GM21447 (cell line): ENCODE data around the gene COL19A1.
A peak's percentile ranks its signal among the peaks of the same experiment; 100 is the strongest.

Experiments used
- ATAC-seq: cut with Tn5 transposase; IDR thresholded peaks from one replicate; pipeline ENCODE4 v1.9.1; 2021; ENCODE audit not compliant: unreplicated experiment

Gene COL19A1

GRCh38 chr6:70119218-70119835 lies 253.0 kb downstream of the COL19A1 start:
- no peak for ATAC-seq

GRCh38 chr6:70124443-70124842 lies 258.1 kb downstream of the COL19A1 start:
- peak; percentile 60 for ATAC-seq

- no peak for ATAC-seq
These were observed 258.7 kb downstream of the COL19A1 start for GRCh38 chr6:70124882-70125545.

- ATAC-seq = no peak
These were observed 259.2 kb downstream of the COL19A1 start for GRCh38 chr6:70125602-70126001.

- ATAC-seq = no peak
These were observed 263.0 kb downstream of the COL19A1 start for GRCh38 chr6:70129341-70129740.

GRCh38 chr6:70130865-70131264 lies 264.5 kb downstream of the COL19A1 start:
- no peak for ATAC-seq

GRCh38 chr6:70131528-70131927 lies 265.2 kb downstream of the COL19A1 start:
- ATAC-seq = peak; percentile 91

- no peak for ATAC-seq
These were observed 266.9 kb downstream of the COL19A1 start for GRCh38 chr6:70133246-70133645.

GRCh38 chr6:70134542-70134941 lies 268.2 kb downstream of the COL19A1 start:
- no peak for ATAC-seq

GRCh38 chr6:70135219-70136160 lies 269.1 kb downstream of the COL19A1 start:
- ATAC-seq = no peak

- ATAC-seq = no peak
These were observed 270.6 kb downstream of the COL19A1 start for GRCh38 chr6:70136996-70137395.

GRCh38 chr6:70140496-70140895 lies 274.1 kb downstream of the COL19A1 start:
- no peak for ATAC-seq

GRCh38 chr6:70142034-70142433 lies 275.7 kb downstream of the COL19A1 start:
- no peak for ATAC-seq

- ATAC-seq = no peak
These were observed 278.8 kb downstream of the COL19A1 start for GRCh38 chr6:70145178-70145577.

- no peak for ATAC-seq
These were observed 282.9 kb downstream of the COL19A1 start for GRCh38 chr6:70149209-70149788.

GRCh38 chr6:70150521-70150920 lies 284.2 kb downstream of the COL19A1 start:
- no peak for ATAC-seq

- ATAC-seq = no peak
These were observed 285.3 kb downstream of the COL19A1 start for GRCh38 chr6:70151616-70152015.

- ATAC-seq = no peak
These were observed 286.4 kb downstream of the COL19A1 start for GRCh38 chr6:70152786-70153185.

GRCh38 chr6:70157086-70157485 lies 290.7 kb downstream of the COL19A1 start:
- no peak for ATAC-seq

- no peak for ATAC-seq
These were observed 293.9 kb downstream of the COL19A1 start for GRCh38 chr6:70160276-70160675.

- no peak for ATAC-seq
These were observed 296.6 kb downstream of the COL19A1 start for GRCh38 chr6:70162972-70163371.
